NCI-H510A (cell line): ENCODE data around the gene SIX5.

Experiments
- DNase-seq: peaks from one replicate; lab custom pipeline; 2025; lab: John Stamatoyannopoulos, UW

The SIX5 gene

GRCh38 chr19:45773384-45773783 is 4.3 kb upstream of the SIX5 start:
- DNase-seq = no peak

GRCh38 chr19:45772912-45773311 is 3.9 kb upstream of the SIX5 start:
- no peak for DNase-seq

- DNase-seq = no peak
These were observed 3.2 kb upstream of the SIX5 start for GRCh38 chr19:45772130-45772840.

GRCh38 chr19:45771311-45771933 is 2.4 kb upstream of the SIX5 start:
- DNase-seq = no peak

GRCh38 chr19:45770192-45771101 is 1.4 kb upstream of the SIX5 start:
- DNase-seq = peak; percentile 99

GRCh38 chr19:45769821-45770191 is 754 bp upstream of the SIX5 start:
- no peak for DNase-seq

GRCh38 chr19:45768655-45768983 is 433 bp downstream of the SIX5 start:
- no peak for DNase-seq

GRCh38 chr19:45767881-45768654 is 984 bp downstream of the SIX5 start:
- DNase-seq = no peak

GRCh38 chr19:45767410-45767880 is 1.6 kb downstream of the SIX5 start:
- DNase-seq = peak; percentile 79

- DNase-seq = no peak
These were observed 2.1 kb downstream of the SIX5 start for GRCh38 chr19:45766869-45767346.

GRCh38 chr19:45766296-45766868 is 2.7 kb downstream of the SIX5 start:
- no peak for DNase-seq

- no peak for DNase-seq
These were observed 3.3 kb downstream of the SIX5 start for GRCh38 chr19:45765702-45766295.

GRCh38 chr19:45764945-45765701 is 3.9 kb downstream of the SIX5 start:
- DNase-seq = no peak

GRCh38 chr19:45764475-45764874 is 4.6 kb downstream of the SIX5 start:
- no peak for DNase-seq

- no peak for DNase-seq
These were observed 5.3 kb downstream of the SIX5 start for GRCh38 chr19:45763691-45764294.

GRCh38 chr19:45762870-45763631 is 6.0 kb downstream of the SIX5 start:
- no peak for DNase-seq

- no peak for DNase-seq
These were observed 7.3 kb downstream of the SIX5 start for GRCh38 chr19:45761714-45762113.

- no peak for DNase-seq
These were observed 10.1 kb downstream of the SIX5 start for GRCh38 chr19:45758921-45759320.

- DNase-seq = no peak
These were observed 11.4 kb downstream of the SIX5 start for GRCh38 chr19:45757695-45758094.
